ENCODE data around the gene C17orf75. TPM values are rescaled to one million over a fixed set of nuclear protein-coding genes. Genes with fewer than 3 reads are reported as not detected.

The C17orf75 gene
- total and polyA plus RNA-seq, 2 of the 4 experiments (the other 2 are of a cell fraction): 11.5 to 16.1 TPM

DNA sequence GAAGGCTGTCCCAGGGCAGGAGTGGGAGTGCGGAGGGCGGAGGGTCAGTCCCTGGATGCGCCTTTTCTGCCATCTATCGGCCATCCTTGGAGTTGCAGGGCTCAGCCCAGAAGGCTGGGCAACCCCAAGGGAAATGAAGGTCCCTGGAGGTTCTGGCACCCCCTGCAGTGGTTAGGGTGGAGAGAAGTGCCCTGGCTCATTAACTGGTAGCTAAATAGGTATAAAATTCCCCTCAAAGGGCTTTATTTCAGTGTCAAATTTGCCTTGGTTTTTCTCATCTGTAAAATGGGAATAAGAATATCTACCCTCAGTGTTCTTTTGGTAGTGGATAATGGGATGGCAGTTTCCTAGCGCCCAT is 22.4 kb downstream of the C17orf75 start:
- no peak overlapping the region for H2BK20ac ChIP-seq (ENCODE audit: low read depth, low read length)
- H3K18ac ChIP-seq (ENCODE audit: low read depth, low read length): no peak overlapping the region
- no peak overlapping the region for H2BK120ac ChIP-seq (ENCODE audit: low read depth, low read length)
- H4K20me1 ChIP-seq (ENCODE audit: insufficient read depth, low read length): no peaks in the 10 kb centered on the region
- H3K4ac ChIP-seq (ENCODE audit: low read depth, low read length): no peak overlapping the region
- no peak overlapping the region for H3K4me3 ChIP-seq (ENCODE audit: insufficient read depth, low read depth, low read length)
- dilution Hi-C loops (cut with HindIII; ENCODE audit: low sequenced_read_pairs, unreplicated experiment) (no loop called here), intact Hi-C loops (cut with micrococcal nuclease) (loop anchor here (1.0 to 5.0 kb wide), 2 partner anchors 66 to 312 kb away; partner anchors contain the start of gene LRRC37B), in situ Hi-C loops (cut with MboI; ENCODE audit: low sequenced_read_pairs) (no loop called here)
- H4K91ac ChIP-seq (ENCODE audit: insufficient read depth, low read depth, low read length): no peak overlapping the region
- no peak overlapping the region for H3K23ac ChIP-seq (ENCODE audit: low read depth, low read length)
- no peaks in the 10 kb centered on the region for H3K9me3 ChIP-seq (ENCODE audit: control insufficient read depth, insufficient read depth, low read length)
- no peak overlapping the region for H3K56ac ChIP-seq (ENCODE audit: extremely low read depth, insufficient read depth, low read length)
- no TSS peak for BruUV-seq (replicated peaks)
- H4K5ac ChIP-seq (ENCODE audit: low read depth, low read length): no peak overlapping the region
- no peak overlapping the region for H2AFZ ChIP-seq (replicated peaks; ENCODE audit: low read length, poor library complexity)
- H2AK5ac ChIP-seq (ENCODE audit: low read depth, low read length): no peak overlapping the region
- no peaks in the 10 kb centered on the region for H3K9me1 ChIP-seq (ENCODE audit: insufficient read depth, low read length)
- ATAC-seq (ENCODE audit: low read depth) (peak; percentile 99), DNase-seq (peak; percentile 41)
- H2BK5ac ChIP-seq (ENCODE audit: low read depth, low read length, poor library complexity, severe bottlenecking): no peak overlapping the region
- TF ChIP-seq NFE2L2 (IDR thresholded peaks at IDR 0.05; ENCODE audit: low read depth, low read length) (no peak), CEBPB (IDR thresholded peaks at IDR 0.05; ENCODE audit: low read depth, low read length) (no peak), CTCF (conservative IDR thresholded peaks at IDR 0.05; ENCODE audit: low read depth, low read length) (peak; percentile 96), CHD1 (IDR thresholded peaks at IDR 0.05; ENCODE audit: low read depth, low read length) (no peak), MAZ (IDR thresholded peaks at IDR 0.05; ENCODE audit: borderline replicate concordance, low read depth, low read length) (no peak), RCOR1 (IDR thresholded peaks at IDR 0.05; ENCODE audit: insufficient replicate concordance, low read length) (no peak), SMC3 (IDR thresholded peaks at IDR 0.05; ENCODE audit: low read depth, low read length) (peak; percentile 85), ELK1 (IDR thresholded peaks at IDR 0.05; ENCODE audit: borderline replicate concordance, low read depth, low read length) (no peak), MAFK (IDR thresholded peaks at IDR 0.05; ENCODE audit: low read depth, low read length) (no peak), RAD21 (IDR thresholded peaks at IDR 0.05; ENCODE audit: low read length) (peak; percentile 91), MXI1 (IDR thresholded peaks at IDR 0.05; ENCODE audit: borderline replicate concordance, low read depth, low read length) (no peak), RFX5 (IDR thresholded peaks at IDR 0.05; ENCODE audit: low read depth, low read length) (no peak), BHLHE40 (IDR thresholded peaks at IDR 0.05; ENCODE audit: low read depth, low read length) (no peak), POLR2A (IDR thresholded peaks at IDR 0.05; ENCODE audit: low read depth, low read length) (no peak), FOS (IDR thresholded peaks at IDR 0.05; ENCODE audit: low read depth, low read length) (no peak)
- TF ChIP-seq, protein P1, sequence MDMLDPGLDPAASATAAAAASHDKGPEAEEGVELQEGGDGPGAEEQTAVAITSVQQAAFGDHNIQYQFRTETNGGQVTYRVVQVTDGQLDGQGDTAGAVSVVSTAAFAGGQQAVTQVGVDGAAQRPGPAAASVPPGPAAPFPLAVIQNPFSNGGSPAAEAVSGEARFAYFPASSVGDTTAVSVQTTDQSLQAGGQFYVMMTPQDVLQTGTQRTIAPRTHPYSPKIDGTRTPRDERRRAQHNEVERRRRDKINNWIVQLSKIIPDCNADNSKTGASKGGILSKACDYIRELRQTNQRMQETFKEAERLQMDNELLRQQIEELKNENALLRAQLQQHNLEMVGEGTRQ (IDR thresholded peaks at IDR 0.05; ENCODE audit: low read depth, low read length): no peak
- H3K9ac ChIP-seq (ENCODE audit: low read depth, low read length): no peak overlapping the region
- no peak overlapping the region for H3K4me2 ChIP-seq (ENCODE audit: low read depth, low read length)
- H3K79me1 ChIP-seq (ENCODE audit: low read depth in 1 of 2, low read length in 2 of 2): no peaks in the 10 kb centered on the region
- ChIA-PET CTCF (interaction anchor here (1.1 to 1.6 kb wide), 4 partner anchors 13 to 80 kb away, joined by 3 to 6 read pairs (median 3); no protein-coding TSS in a partner anchor), POLR2A (ENCODE audit: unreplicated experiment) (no interaction called here)
- no peaks in the 10 kb centered on the region for H3K36me3 ChIP-seq (ENCODE audit: control insufficient read depth, insufficient read depth, low read length)
- no peak overlapping the region for H3K27ac ChIP-seq (ENCODE audit: insufficient read depth, low read length)
- no CpG with 5 or more reads among the region's 5 CpGs for WGBS, 2 experiments (ENCODE audit: extremely low coverage in 2 of 2, insufficient read length in 1 of 2)
- H3K4me1 ChIP-seq (ENCODE audit: control insufficient read depth, insufficient read depth, low read length): no peaks in the 10 kb centered on the region
- peaks cover 19% of the 10 kb centered on the region for H3K27me3 ChIP-seq (ENCODE audit: control insufficient read depth, insufficient read depth, low read length)
- no peak overlapping the region for H4K8ac ChIP-seq (ENCODE audit: low read depth in 2 of 2, low read length in 2 of 2)
- H3K14ac ChIP-seq (replicated peaks; ENCODE audit: low read depth, low read length): no peak overlapping the region
- H2AK9ac ChIP-seq (replicated peaks; ENCODE audit: low read depth, low read length, poor library complexity): no peak overlapping the region
- no peak overlapping the region for H2BK15ac ChIP-seq (ENCODE audit: low read depth, low read length)
